Esophagus muscularis mucosa (tissue), 4 donors: ENCODE data around the gene ACSL5. TPM values are rescaled to one million over a fixed set of nuclear protein-coding genes. Genes with fewer than 3 reads are reported as not detected.
"Not testable (repeated sequence)": the region's sequence is repeated elsewhere in the genome, so short reads cannot be mapped to it uniquely, and the experiment has no call there.

Experiments
- DNase-seq: peaks from one replicate; pipeline ENCODE4 v3.0.0-alpha.2; 2017; ENCODE audit errors: extremely low spot score
- H3K27ac ChIP-seq, 4 donors: fragments of 200-600 bp; sonication (generic); replicated peaks in 1 of 4; 1 replicate in 3 of 4; 2 replicates in 1 of 4; pipeline ENCODE4 v1.5.1; 2016 to 2019; ENCODE audit warnings: mild to moderate bottlenecking in 1 of 4
- H3K27me3 ChIP-seq, 4 donors: fragments of 200-600 bp; sonication (generic); one replicate each; pipeline versions ENCODE4 v1.5.1 to v1.6.0; 2016 to 2019
- H3K36me3 ChIP-seq, 4 donors: fragments of 200-600 bp; sonication (generic); one replicate each; pipeline ENCODE4 v1.5.1; 2016 to 2019
- H3K4me1 ChIP-seq, 4 donors: fragments of 200-600 bp; sonication (generic); one replicate each; pipeline ENCODE4 v1.5.1; 2016 to 2019
- H3K4me3 ChIP-seq, 4 donors: fragments of 200-600 bp; sonication (generic); 1 replicate in 2 of 4; 2 replicates in 2 of 4; pipeline ENCODE4 v1.5.1; 2016 to 2019; ENCODE audit warnings: mild to moderate bottlenecking in 4 of 4, moderate library complexity in 1 of 4
- H3K9me3 ChIP-seq, 4 donors: fragments of 200-600 bp; sonication (generic); 1 replicate in 3 of 4; 2 replicates in 1 of 4; pipeline ENCODE4 v1.5.1; 2016 to 2019
- EP300 ChIP-seq: sonication (generic); formaldehyde crosslinking; IDR thresholded peaks from one replicate; pipeline ENCODE4 v1.6.1; 2017; ENCODE audit warnings: antibody characterized with exemption
- POLR2A ChIP-seq: fragments of 450-650 bp; IDR thresholded peaks from one replicate; pipeline ENCODE4 v1.6.1; 2017; ENCODE audit warnings: antibody characterized with exemption, moderate library complexity, mild to moderate bottlenecking, low read depth
- POLR2AphosphoS5 ChIP-seq, 2 donors: sonication (generic); formaldehyde crosslinking; IDR thresholded peaks; one replicate each; pipeline ENCODE4 v1.6.1; 2017; ENCODE audit warnings: antibody characterized with exemption in 2 of 2
- WGBS: methylation state at CpG from one replicate; pipeline ENCODE4 v1.1.5; 2018; 5-methylcytosine and 5-hydroxymethylcytosine counted together
- intact Hi-C: fragments of 100-400 bp; cut with DNase I; formaldehyde crosslinking; loops from one replicate; pipeline ENCODE4 v1.15.1; 2023
- total RNA-seq, 4 donors: library from RNA; depleted of rRNA; stranded (reverse); fragments of >200 nt; gene quantifications; one replicate each; pipeline versions ENCODE4 v1.1.0 to v1.2.1, GENCODE V29; 2016
- TF ChIP-seq, protein P1 (sequence below), 3 experiments: fragments of 200-600 bp in 2 of 3; fragments of 450-650 bp in 1 of 3; sonication (generic) in 2 of 3; IDR thresholded peaks; one replicate each; pipeline ENCODE4 v1.5.1; 2017 to 2019; ENCODE audit warnings: antibody characterized with exemption in 3 of 3, mild to moderate bottlenecking in 2 of 3, moderate library complexity in 1 of 3

The ACSL5 gene
- total RNA-seq, 4 donors from 2014 or later: 6.2 to 11.2 (median 10.8) TPM

DNA sequence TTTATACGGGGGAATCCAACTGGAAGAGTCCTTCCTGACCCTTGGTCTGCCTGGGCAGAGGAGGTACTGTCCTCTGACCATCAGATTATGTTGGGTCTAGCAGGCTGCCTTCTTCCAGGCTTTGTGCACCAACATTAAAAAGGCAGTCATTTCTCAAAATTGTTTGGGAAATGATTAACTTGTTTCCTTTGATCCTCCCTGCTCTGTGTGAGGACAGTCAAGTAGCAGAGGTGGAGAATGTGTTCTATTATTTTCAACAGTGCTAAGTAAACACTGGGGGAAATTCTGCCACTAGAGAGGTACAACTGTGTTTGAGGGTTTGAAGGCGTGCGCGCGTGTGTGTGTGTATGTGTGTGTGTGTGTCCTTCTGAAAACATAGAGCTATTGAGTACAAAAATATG, 20.6 kb downstream of the ACSL5 start:
- Histone ChIP-seq H3K27me3 (no peaks in the 10 kb centered on the region), H3K9me3 (no peaks in the 10 kb centered on the region), H3K36me3 (peaks cover 0 to 30% (median 4%) of the 10 kb centered on the region in 4 donors), H3K4me1 (peaks cover 0 to 5% (median 0%) of the 10 kb centered on the region in 4 donors), H3K4me3 (no peak overlapping the region), H3K27ac (no peak overlapping the region)
- no peak for DNase-seq
- intact Hi-C loops: no loop called here
- TF ChIP-seq, protein P1, sequence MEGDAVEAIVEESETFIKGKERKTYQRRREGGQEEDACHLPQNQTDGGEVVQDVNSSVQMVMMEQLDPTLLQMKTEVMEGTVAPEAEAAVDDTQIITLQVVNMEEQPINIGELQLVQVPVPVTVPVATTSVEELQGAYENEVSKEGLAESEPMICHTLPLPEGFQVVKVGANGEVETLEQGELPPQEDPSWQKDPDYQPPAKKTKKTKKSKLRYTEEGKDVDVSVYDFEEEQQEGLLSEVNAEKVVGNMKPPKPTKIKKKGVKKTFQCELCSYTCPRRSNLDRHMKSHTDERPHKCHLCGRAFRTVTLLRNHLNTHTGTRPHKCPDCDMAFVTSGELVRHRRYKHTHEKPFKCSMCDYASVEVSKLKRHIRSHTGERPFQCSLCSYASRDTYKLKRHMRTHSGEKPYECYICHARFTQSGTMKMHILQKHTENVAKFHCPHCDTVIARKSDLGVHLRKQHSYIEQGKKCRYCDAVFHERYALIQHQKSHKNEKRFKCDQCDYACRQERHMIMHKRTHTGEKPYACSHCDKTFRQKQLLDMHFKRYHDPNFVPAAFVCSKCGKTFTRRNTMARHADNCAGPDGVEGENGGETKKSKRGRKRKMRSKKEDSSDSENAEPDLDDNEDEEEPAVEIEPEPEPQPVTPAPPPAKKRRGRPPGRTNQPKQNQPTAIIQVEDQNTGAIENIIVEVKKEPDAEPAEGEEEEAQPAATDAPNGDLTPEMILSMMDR (IDR thresholded peaks at IDR 0.05): no peak
- TF ChIP-seq EP300 (no peak), POLR2AphosphoS5 (IDR thresholded peaks at IDR 0.05) (no peak), POLR2A (no peak)
- 82% methylated on average over 5 of the region's 5 CpGs for WGBS

DNA sequence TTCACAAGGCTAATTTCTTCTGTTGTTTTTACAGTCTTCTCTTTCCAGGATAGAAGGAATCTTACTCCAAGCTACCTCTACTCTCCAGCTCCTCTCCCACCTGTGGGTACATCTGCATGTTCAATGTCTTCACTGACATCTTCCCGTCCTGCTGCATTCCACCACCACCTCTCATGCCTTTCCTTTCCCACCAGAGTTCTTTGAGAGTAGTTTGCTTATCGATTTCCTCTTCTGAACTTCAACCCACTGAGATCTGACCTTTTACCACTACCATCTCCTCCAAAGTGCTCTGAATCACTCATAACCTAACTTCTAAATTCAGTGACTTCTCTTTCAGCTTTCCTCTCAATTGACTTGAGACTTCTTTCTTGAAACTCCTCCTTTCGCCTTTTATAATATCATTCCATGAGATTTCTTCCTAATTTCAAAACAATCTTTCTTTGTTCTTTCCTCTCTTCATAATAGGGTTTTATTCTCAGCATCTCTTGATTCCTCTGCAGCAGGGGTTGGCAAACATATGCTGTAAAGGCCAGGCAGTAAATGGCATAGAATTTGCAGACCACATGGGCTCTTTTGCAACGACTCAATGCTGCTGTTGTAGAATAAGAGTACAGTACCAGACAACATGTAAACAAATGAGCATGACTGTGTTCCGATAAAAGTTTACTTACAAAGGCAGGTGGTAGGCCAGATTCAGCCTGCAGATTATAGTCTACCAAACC, 22.1 kb downstream of the ACSL5 start:
- WGBS: 77% methylated on average over 5 of the region's 5 CpGs
- no peak overlapping the region for H3K4me3 ChIP-seq
- H3K27me3 ChIP-seq: no peaks in the 10 kb centered on the region
- DNase-seq: no peak
- no peaks in the 10 kb centered on the region for H3K9me3 ChIP-seq
- no peaks in the 10 kb centered on the region for H3K4me1 ChIP-seq
- TF ChIP-seq, protein P1 (IDR thresholded peaks at IDR 0.05): no peak
- TF ChIP-seq POLR2AphosphoS5 (IDR thresholded peaks at IDR 0.05) (no peak), EP300 (no peak)
- no peak overlapping the region for H3K27ac ChIP-seq
- intact Hi-C loops: no loop called here
- peaks cover 0 to 34% (median 4%) of the 10 kb centered on the region in 4 donors for H3K36me3 ChIP-seq

DNA sequence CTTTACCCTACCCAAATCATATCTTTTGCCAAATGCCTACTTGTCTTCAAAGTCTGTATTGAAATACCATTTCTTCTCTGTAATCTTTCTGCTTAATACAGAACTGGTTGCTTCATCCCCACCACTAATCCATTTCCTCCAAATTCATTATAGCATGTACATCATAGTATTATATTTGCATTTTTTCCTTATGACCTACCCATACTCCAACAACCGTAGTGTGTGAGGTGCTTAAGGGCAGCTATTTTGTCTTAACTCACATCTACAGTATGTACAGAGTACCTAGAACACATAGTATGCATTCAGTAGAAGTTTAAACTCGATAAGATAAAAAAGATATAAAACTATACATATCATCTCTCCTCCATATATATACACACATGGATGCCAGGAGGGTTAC, 23.7 kb downstream of the ACSL5 start:
- H3K4me3 ChIP-seq: no peak overlapping the region
- H3K4me1 ChIP-seq: no peaks in the 10 kb centered on the region
- no peak overlapping the region for H3K27ac ChIP-seq
- no peak for DNase-seq
- TF ChIP-seq, protein P1 (IDR thresholded peaks at IDR 0.05): no peak
- TF ChIP-seq POLR2AphosphoS5 (IDR thresholded peaks at IDR 0.05) (no peak), POLR2A (no peak), EP300 (no peak)
- H3K9me3 ChIP-seq: no peaks in the 10 kb centered on the region
- WGBS: 89% methylated on average over 2 of the region's 2 CpGs
- no peaks in the 10 kb centered on the region for H3K27me3 ChIP-seq
- intact Hi-C loops: no loop called here
- peaks cover 0 to 44% (median 4%) of the 10 kb centered on the region in 4 donors for H3K36me3 ChIP-seq

DNA sequence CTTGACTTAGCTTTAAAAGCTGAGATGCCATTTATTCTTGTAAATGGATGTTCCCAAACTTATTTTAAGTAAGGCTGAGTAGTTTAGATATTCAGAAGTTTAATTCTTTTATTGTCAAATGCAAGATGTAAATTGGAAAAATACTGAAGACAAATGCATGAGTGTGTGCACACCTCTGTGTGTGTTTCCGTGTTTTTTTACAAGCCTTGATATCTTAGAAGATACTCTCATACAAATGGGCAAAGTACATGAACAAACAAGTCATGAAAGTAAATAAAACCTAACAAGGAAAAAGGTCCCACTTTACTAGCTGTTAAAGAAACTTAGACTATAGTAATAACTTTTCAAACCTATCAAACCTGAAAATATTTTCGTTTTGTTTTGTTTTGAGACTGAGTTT, 29.0 kb downstream of the ACSL5 start:
- H3K9me3 ChIP-seq: no peaks in the 10 kb centered on the region
- no peaks in the 10 kb centered on the region for H3K27me3 ChIP-seq
- DNase-seq: no peak
- intact Hi-C loops: no loop called here
- TF ChIP-seq, protein P1 (IDR thresholded peaks at IDR 0.05): no peak
- TF ChIP-seq POLR2AphosphoS5 (IDR thresholded peaks at IDR 0.05) (no peak), EP300 (no peak), POLR2A (no peak)
- H3K27ac ChIP-seq: no peak overlapping the region
- peaks cover 0 to 51% (median 7%) of the 10 kb centered on the region in 4 donors for H3K36me3 ChIP-seq
- H3K4me3 ChIP-seq: no peak overlapping the region
- H3K4me1 ChIP-seq: no peaks in the 10 kb centered on the region
- WGBS: 79% methylated on average over 2 of the region's 2 CpGs

DNA sequence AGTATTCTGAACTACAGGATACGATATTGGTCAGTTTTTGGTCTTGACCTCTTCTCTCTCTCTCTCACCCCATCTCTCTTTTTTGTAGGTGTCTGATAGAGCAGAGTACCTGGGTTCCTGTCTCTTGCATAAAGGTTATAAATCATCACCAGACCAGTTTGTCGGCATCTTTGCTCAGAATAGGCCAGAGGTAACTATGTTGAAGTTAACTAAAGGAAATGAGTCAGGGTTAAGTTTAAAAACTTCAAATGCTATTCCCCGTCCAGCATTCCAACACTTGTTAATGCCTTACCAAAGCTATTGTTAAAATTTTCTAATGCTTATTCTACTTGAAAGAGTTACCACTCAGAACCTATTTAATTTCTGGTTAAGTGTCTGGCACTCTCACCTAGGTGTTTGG, 30.7 kb downstream of the ACSL5 start:
- no peak for DNase-seq
- Histone ChIP-seq H3K4me3 (no peak overlapping the region), H3K36me3 (peaks cover 0 to 54% (median 4%) of the 10 kb centered on the region in 4 donors), H3K9me3 (no peaks in the 10 kb centered on the region), H3K27ac (no peak overlapping the region), H3K27me3 (no peaks in the 10 kb centered on the region), H3K4me1 (no peaks in the 10 kb centered on the region)
- intact Hi-C loops: no loop called here
- no peak for TF ChIP-seq POLR2AphosphoS5 (IDR thresholded peaks at IDR 0.05)
- TF ChIP-seq, protein P1 (IDR thresholded peaks at IDR 0.05): no peak
- no peak for TF ChIP-seq POLR2A
- no peak for TF ChIP-seq EP300
- WGBS: 77% methylated on average over 3 of the region's 3 CpGs

DNA sequence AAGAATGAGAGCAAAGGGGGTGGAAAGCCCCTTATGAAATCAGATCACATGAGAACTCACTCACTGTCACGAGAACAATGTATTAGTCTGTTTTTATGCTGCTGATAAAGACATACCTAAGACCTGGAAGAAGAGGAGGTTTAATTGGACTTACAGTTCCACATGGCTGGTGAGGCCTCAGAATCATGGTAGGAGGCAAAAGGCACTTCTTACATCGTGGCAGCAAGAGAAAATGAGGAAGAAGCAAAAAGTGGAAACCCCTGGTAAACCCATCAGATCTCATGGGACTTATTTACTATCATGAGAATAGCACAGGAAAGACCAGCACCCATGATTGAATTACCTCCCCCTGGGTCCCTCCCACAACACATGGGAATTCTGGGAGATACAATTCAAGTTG, 32.9 kb downstream of the ACSL5 start:
- not testable (repeated sequence) for H3K9me3 ChIP-seq, H3K4me1 ChIP-seq

More for the DNA sequence above, 32.9 kb downstream of the ACSL5 start:
- DNase-seq, H3K4me3 ChIP-seq, H3K27ac ChIP-seq, intact Hi-C loops, H3K27me3 ChIP-seq: not testable (repeated sequence)
- WGBS: 72% methylated on average over 2 of the region's 2 CpGs
- peaks cover 0 to 49% (median 9%) of the 10 kb centered on the region in 4 donors for H3K36me3 ChIP-seq
